NCI-H510A (cell line): Measurements from ENCODE around the gene GNA12.
A peak's percentile ranks its signal among the peaks of the same experiment; 100 is the strongest.

ENCODE experiments used
- DNase-seq: peaks from one replicate; lab custom pipeline; 2025; lab: John Stamatoyannopoulos, UW

Gene GNA12

GRCh38 chr7:2814946-2815874 is 28.9 kb downstream of the GNA12 start:
- DNase-seq, result no peak

DNA sequence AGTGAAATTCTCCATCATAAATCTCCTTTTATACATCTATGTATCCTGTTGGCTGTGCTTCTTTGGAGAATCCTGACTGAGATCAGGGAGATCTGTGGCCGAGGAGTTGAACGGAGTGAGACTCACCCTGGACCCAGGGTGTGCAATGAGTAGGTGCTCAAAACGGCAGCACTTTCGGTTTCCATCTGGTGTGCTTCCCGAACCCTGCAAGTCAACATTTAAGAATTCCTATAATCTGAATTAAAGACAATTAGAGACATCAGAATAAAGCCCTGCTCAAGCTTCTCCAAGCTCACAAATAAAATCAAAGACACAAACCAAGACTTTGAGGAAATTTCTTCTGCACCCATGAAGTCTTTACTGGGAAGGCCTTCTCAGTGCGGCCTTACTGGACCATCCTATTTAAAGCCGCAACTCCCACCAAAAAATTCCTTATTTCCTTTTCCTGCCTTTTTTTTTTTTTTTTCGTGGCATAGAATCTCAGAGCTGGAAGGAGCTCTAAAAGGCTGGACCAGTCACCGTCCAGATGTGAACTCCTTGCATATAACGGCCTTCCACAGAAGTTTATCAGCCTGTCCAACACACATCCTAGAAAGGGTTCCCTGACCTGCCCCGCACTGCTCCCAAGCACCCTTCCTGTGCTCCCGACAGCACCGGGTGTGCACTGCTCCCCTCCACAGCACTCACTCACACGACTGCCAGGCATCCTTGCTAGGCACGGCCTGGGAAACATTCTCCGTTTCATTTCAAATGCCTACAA is 29.7 kb downstream of the GNA12 start:
- DNase-seq, result no peak

DNA sequence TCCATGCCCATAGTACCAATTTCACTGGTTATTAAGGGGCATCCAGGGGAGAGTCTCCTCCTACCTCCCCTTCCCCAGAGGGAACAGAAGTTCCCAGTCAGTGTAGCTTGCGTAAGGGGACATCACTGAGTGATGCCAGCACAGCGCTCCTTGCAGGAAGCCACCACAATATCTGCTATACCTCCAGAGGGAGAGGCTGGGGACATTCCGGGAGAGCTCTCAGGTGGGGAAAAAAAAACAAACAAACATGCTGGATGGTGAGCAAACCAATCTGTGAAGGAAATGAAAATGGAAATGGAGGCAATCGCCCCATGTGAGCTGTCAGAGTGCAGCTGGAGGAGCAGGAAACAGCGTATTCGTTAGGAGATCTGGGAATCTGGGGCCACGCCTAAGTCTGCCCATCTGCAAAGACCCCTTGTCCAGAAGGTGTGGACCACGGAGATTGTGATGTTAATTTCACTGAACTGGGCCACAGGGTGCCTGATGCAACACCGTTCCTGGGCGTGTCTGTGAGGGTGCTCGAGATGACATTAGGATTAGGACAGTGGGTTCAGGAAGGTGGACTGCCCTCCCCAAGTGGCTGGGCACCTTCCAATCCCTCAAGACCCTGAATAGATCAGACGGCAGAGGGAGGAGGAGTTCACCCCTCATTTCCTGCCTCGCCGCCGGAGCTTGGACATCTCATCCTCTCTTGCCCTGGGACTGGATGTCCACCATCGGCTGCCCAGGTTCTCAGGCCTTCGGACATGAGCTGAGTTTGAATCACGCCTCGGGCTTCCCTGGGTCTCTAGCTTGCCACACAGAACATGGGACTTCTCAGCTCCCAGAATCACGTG is 30.5 kb downstream of the GNA12 start:
- no peak for DNase-seq

- DNase-seq, result no peak
Observed at GRCh38 chr7:2812831-2813230, 31.3 kb downstream of the GNA12 start.

- no peak for DNase-seq
Observed at GRCh38 chr7:2812114-2812487, 32.0 kb downstream of the GNA12 start.

- DNase-seq, result no peak
Observed at GRCh38 chr7:2811476-2812113, 32.5 kb downstream of the GNA12 start.

DNA sequence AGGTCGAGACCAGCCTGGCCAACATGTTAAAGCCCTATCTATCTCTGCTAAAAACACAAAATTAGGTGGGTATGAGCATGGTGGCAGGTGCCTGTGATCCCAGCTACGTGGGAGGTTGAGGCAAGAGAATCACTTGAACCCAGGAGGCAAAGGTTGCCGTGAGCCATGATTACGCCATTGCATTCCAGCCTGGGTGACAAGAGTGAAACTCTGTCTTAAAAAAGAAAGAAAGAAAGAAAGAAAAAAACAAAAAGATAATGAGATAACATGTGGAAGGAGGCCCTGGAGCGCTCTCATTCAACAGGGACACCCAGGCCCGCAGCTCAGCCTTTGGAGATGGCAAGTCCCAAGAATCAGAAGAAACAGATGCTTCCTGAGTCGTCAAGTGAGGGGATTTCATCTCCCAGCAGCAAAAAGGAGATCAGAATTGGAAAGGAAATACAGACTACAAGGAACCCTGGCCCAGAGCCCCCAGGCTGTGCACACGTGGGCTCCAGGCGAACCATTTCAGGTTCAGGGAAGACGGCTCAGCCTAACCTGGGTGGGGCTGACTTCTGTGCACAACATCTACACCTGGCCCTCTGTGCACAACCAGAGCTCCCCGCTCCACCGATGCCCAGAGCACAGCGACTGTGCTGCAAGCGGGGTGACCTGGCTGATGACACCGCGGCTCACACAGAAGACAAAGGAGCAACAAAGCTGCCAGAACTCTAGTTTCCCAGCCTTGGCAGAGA is 33.3 kb downstream of the GNA12 start:
- DNase-seq, result no peak

- DNase-seq, result no peak
Observed at GRCh38 chr7:2809903-2810625, 34.0 kb downstream of the GNA12 start.

GRCh38 chr7:2808891-2809665 is 35.0 kb downstream of the GNA12 start:
- DNase-seq, result no peak

GRCh38 chr7:2807845-2808772 is 36.0 kb downstream of the GNA12 start:
- no peak for DNase-seq

GRCh38 chr7:2807460-2807844 is 36.7 kb downstream of the GNA12 start:
- DNase-seq, result no peak

- DNase-seq, result no peak
Observed at GRCh38 chr7:2806571-2806970, 37.5 kb downstream of the GNA12 start.

DNA sequence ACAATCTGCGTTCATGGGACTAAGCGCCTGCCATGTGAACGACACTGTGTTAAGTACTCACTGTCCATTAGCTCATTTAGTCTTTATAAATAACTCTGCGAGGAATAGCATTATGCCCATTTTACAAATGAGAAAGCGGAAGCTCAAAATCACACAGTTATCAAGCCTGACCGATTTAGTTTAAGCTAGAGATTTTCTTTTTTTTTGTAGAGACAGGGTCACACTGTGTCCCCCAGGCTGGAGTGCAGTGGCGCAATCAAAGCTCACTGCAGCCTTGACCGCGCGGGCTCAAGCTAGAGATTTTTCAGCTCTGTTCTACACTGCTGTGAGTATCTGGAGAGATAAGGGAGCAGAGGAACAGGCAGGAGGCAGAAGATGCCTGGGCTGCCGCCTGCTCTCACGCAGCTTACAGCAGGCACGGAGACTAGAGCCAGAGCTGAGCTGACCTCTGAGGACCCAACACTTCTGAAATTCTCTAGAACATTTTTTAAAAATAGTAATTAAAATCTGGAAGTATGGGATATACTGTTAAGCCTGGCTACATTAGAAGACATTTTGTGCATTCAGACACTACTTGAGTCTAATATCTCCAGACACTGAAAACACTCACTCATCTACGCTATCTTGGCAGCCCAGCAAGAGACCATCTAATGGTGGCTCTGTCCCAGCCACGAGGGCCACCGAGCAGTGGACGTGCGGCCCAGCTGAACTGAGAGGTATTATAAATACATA is 38.7 kb downstream of the GNA12 start:
- DNase-seq, result no peak

DNA sequence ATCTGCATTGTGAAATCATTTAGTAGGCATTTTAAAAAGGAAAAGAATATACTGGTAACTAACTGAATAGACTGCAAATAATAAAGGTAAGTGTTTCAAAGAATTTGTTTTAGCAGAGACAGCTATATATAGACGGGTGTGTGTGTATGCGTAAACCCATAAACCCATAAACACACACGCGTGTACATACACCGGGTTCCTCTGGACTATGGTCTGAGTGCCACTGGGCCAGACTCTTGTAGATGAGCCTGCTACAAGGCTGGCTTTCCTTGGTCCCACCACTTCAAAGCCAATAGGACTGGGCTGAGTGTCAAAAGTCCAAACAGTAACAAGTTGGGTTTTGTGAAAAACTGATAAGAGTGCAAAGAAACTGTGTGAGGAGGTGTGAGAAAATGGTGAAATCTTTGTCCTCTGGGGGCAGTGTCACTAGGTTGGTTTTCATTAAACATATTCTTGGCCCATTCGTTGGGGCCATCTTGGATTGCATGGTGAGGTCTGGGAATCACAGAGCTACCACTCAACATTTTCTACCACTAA is 39.8 kb downstream of the GNA12 start:
- DNase-seq, result no peak

GRCh38 chr7:2803755-2804154 is 40.4 kb downstream of the GNA12 start:
- DNase-seq, result no peak

DNA sequence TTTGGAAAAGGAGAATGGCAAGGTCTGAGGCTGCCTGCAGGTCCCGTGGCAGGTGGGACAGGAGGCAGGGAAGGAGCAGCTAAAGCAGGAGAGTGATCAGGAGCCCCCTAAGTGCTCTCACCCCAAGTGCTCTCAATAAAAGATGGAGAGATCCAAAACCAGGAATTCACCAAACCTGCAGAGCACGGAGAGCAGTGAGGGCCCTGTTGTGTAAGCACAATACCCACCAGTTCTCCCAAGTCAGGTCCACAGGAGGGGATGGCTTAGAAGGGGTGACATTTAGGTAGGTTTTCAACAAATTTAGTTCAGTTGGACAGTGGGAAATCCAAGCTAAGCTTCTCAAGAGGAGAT is 40.8 kb downstream of the GNA12 start:
- DNase-seq, result no peak

DNA sequence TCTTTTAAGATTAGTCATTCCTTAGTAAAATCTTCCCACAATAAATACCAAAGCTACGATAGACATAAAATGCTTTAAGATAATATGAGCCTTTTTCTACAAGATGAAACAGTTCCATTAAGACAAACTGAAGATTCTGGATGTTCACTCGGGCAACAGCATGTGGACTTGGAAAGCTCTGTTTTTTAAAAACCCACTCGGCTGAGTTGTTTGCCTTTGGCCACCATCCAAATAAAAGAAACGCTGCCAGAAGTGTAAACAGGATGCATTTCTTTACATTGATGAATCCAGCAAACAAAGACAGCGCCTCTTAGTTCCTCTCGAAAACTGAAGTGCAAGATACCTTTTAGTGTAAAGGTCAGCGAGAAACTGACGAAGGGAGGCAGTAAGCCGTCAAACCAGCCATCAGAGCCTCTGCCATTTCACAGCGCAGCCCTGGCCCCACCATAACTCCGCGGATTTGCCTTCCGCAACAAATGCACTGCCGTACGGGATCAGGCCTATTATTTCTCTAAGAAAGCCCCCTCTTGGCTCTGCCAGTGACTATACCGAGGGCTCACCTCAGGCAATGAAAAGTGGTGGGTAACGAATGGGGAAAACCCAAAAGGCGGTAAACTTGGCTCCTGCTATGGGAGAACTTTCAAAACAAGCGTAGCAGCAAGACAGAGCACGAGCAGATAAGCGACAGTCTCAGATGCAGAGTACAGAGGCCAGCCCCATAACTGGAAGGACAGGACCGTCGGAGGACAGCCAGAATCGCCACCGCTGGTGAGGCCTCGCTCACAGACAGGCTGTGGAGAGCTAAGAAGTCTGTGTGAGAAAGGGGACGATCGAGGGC is 41.4 kb downstream of the GNA12 start:
- DNase-seq, result peak; percentile 77
